ENCODE results near the gene PRR16. TPM values are rescaled to one million over a fixed set of nuclear protein-coding genes. Genes with fewer than 3 reads are reported as not detected.

The PRR16 gene
- total RNA-seq, 1 experiment from 2014 or later = 0.42 TPM

- TF ChIP-seq AFF4 (CRISPR knock-in tag; IDR thresholded peaks at IDR 0.05; ENCODE audit: borderline replicate concordance) = no peak
- TF ChIP-seq ZBTB21 (CRISPR knock-in tag; IDR thresholded peaks at IDR 0.05; ENCODE audit: borderline replicate concordance) = no peak
- no peak for TF ChIP-seq ZNF671 (CRISPR knock-in tag; IDR thresholded peaks at IDR 0.05)
- TF ChIP-seq ZNF263 (CRISPR knock-in tag; IDR thresholded peaks at IDR 0.05; ENCODE audit: low read depth) = no peak
Measured at GRCh38 chr5:120540097-120540496, 76.0 kb downstream of the PRR16 start (continued).

DNA sequence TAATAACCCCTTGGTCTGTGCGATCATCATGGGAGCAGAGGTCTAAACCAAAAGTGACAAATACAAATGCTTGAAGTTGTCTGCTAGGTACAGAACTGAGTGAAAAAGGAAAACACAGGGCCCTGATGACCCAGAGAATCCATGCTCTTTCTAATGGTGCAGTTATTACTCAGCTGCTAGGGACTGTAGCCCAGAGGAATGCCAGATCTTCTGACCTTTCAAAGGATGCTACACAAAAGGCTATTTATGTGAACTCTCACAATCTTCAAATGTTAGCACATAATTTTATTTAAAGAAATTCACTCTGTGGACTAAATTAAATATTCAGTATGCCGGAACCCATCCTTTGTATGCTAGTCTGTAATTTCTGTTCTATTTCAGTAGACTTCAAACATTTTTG is 79.9 kb downstream of the PRR16 start:
- ChIA-PET CTCF (no interaction called here), POLR2A (no interaction called here)
- H3K27ac Mint-ChIP-seq = no peak overlapping the region
- H3K9me3 Mint-ChIP-seq = peaks cover 10% of the 10 kb centered on the region; the same call in 1 of the 2 replicates
- no peak for DNase-seq (ENCODE audit: low spot score)
- H3K36me3 Mint-ChIP-seq = no peaks in the 10 kb centered on the region
- no peaks in the 10 kb centered on the region for H3K27me3 Mint-ChIP-seq (ENCODE audit: low read depth)
- H3K4me3 Mint-ChIP-seq = no peak overlapping the region
- ATAC-seq = no peak
- H3K4me1 Mint-ChIP-seq = peaks cover 13% of the 10 kb centered on the region
- TF ChIP-seq, protein P1, sequence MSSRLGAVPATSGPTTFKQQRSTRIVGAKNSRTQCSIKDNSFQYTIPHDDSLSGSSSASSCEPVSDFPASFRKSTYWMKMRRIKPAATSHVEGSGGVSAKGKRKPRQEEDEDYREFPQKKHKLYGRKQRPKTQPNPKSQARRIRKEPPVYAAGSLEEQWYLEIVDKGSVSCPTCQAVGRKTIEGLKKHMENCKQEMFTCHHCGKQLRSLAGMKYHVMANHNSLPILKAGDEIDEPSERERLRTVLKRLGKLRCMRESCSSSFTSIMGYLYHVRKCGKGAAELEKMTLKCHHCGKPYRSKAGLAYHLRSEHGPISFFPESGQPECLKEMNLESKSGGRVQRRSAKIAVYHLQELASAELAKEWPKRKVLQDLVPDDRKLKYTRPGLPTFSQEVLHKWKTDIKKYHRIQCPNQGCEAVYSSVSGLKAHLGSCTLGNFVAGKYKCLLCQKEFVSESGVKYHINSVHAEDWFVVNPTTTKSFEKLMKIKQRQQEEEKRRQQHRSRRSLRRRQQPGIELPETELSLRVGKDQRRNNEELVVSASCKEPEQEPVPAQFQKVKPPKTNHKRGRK (CRISPR knock-in tag; IDR thresholded peaks at IDR 0.05; ENCODE audit: borderline replicate concordance) = no peak
- TF ChIP-seq, protein P2, sequence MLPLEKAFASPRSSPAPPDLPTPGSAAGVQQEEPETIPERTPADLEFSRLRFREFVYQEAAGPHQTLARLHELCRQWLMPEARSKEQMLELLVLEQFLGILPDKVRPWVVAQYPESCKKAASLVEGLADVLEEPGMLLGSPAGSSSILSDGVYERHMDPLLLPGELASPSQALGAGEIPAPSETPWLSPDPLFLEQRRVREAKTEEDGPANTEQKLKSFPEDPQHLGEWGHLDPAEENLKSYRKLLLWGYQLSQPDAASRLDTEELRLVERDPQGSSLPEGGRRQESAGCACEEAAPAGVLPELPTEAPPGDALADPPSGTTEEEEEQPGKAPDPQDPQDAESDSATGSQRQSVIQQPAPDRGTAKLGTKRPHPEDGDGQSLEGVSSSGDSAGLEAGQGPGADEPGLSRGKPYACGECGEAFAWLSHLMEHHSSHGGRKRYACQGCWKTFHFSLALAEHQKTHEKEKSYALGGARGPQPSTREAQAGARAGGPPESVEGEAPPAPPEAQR (CRISPR knock-in tag; IDR thresholded peaks at IDR 0.05) = no peak
- TF ChIP-seq FOXP1 (CRISPR knock-in tag; IDR thresholded peaks at IDR 0.05; ENCODE audit: borderline replicate concordance) (no peak), ZNF416 (CRISPR knock-in tag; IDR thresholded peaks at IDR 0.05) (no peak)

- ATAC-seq (no peak), DNase-seq (ENCODE audit: low spot score) (no peak)
- Mint-ChIP-seq H3K36me3 (no peaks in the 10 kb centered on the region), H3K27me3 (ENCODE audit: low read depth) (no peaks in the 10 kb centered on the region), H3K4me1 (peaks cover 8% of the 10 kb centered on the region), H3K4me3 (no peak overlapping the region), H3K27ac (no peak overlapping the region), H3K9me3 (peaks cover 10% of the 10 kb centered on the region; the same call in 1 of the 2 replicates)
- TF ChIP-seq ATF3 (CRISPR knock-in tag; conservative IDR thresholded peaks at IDR 0.05) = no peak
- no peak for TF ChIP-seq JUN (CRISPR knock-in tag; IDR thresholded peaks at IDR 0.05)
- ChIA-PET CTCF (no interaction called here), POLR2A (no interaction called here)
Measured at GRCh38 chr5:120545007-120545406, 80.9 kb downstream of the PRR16 start.

DNA sequence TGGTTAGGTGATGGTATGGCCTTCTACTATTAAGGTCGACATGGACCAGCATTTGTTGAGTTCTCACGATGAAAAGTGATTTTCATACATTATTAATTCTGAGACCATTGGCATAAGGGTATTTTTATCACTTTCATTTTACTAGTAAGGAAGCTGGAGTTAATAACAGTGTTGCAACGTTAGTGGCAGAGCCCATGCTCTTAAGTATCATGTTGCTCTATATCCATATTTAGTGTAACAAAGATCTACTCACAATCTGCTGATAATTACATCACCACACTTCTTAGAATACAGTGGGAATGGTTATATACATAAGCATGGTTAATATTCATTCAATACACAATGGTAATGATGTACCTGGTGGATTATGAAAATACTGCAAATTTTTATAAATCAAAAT is 81.9 kb downstream of the PRR16 start:
- Mint-ChIP-seq H3K4me1 (peaks cover 2% of the 10 kb centered on the region), H3K9me3 (peaks cover 10% of the 10 kb centered on the region; the same call in 1 of the 2 replicates), H3K27ac (no peak overlapping the region), H3K27me3 (ENCODE audit: low read depth) (no peaks in the 10 kb centered on the region), H3K4me3 (no peak overlapping the region), H3K36me3 (no peaks in the 10 kb centered on the region)
- ATAC-seq (no peak), DNase-seq (ENCODE audit: low spot score) (no peak)
- ChIA-PET POLR2A (no interaction called here), CTCF (no interaction called here)
- TF ChIP-seq, protein P3, sequence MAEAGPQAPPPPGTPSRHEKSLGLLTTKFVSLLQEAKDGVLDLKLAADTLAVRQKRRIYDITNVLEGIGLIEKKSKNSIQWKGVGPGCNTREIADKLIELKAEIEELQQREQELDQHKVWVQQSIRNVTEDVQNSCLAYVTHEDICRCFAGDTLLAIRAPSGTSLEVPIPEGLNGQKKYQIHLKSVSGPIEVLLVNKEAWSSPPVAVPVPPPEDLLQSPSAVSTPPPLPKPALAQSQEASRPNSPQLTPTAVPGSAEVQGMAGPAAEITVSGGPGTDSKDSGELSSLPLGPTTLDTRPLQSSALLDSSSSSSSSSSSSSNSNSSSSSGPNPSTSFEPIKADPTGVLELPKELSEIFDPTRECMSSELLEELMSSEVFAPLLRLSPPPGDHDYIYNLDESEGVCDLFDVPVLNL (CRISPR knock-in tag; IDR thresholded peaks at IDR 0.05; ENCODE audit: borderline replicate concordance, low read depth) = no peak
- TF ChIP-seq, protein P4, sequence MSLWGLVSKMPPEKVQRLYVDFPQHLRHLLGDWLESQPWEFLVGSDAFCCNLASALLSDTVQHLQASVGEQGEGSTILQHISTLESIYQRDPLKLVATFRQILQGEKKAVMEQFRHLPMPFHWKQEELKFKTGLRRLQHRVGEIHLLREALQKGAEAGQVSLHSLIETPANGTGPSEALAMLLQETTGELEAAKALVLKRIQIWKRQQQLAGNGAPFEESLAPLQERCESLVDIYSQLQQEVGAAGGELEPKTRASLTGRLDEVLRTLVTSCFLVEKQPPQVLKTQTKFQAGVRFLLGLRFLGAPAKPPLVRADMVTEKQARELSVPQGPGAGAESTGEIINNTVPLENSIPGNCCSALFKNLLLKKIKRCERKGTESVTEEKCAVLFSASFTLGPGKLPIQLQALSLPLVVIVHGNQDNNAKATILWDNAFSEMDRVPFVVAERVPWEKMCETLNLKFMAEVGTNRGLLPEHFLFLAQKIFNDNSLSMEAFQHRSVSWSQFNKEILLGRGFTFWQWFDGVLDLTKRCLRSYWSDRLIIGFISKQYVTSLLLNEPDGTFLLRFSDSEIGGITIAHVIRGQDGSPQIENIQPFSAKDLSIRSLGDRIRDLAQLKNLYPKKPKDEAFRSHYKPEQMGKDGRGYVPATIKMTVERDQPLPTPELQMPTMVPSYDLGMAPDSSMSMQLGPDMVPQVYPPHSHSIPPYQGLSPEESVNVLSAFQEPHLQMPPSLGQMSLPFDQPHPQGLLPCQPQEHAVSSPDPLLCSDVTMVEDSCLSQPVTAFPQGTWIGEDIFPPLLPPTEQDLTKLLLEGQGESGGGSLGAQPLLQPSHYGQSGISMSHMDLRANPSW (CRISPR knock-in tag; conservative IDR thresholded peaks at IDR 0.05; ENCODE audit: low read depth) = no peak
- no peak for TF ChIP-seq ZNF219 (CRISPR knock-in tag; IDR thresholded peaks at IDR 0.05; ENCODE audit: borderline replicate concordance)

All from WTC11 (cell line).